Kidney epithelial cell (primary cell): ENCODE results near the gene OTUD3. TPM values are rescaled to one million over a fixed set of nuclear protein-coding genes. Genes with fewer than 3 reads are reported as not detected.
A peak's percentile ranks its signal among the peaks of the same experiment; 100 is the strongest.
"Not testable (repeated sequence)": the region's sequence is repeated elsewhere in the genome, so short reads cannot be mapped to it uniquely, and the experiment has no call there.

Experiments used
- DNase-seq: peaks from one replicate; pipeline ENCODE4 v3.0.0-alpha.2; 2010; ENCODE audit warnings: low read depth
- H3K27me3 ChIP-seq: 2 replicates; pipeline ENCODE4 v1.6.0; 2011; ENCODE audit warnings: low read length; ENCODE audit not compliant: control insufficient read depth, insufficient read depth
- H3K36me3 ChIP-seq: 2 replicates; pipeline ENCODE4 v1.5.1; 2011; ENCODE audit warnings: low read length; ENCODE audit not compliant: control insufficient read depth, insufficient read depth
- H3K4me3 ChIP-seq: 2 replicates; pipeline ENCODE4 v1.5.1; 2011; ENCODE audit warnings: low read depth, mild to moderate bottlenecking, control low read depth, low read length
- total RNA-seq: library from RNA; depleted of rRNA; stranded (reverse); fragments of >200 nt; gene quantifications from 2 replicates; pipeline ENCODE4 v1.2.3, GENCODE V29; 2015
- TF ChIP-seq, protein P1 (sequence below): IDR thresholded peaks from 2 replicates; pipeline ENCODE4 v1.5.1; 2011; ENCODE audit warnings: mild to moderate bottlenecking, moderate library complexity, low read length, control low read depth, inconsistent platforms; ENCODE audit not compliant: insufficient read depth, poor library complexity, severe bottlenecking

OTUD3 gene
- total RNA-seq, 1 donor from 2014 or later: 8.0 TPM

DNA sequence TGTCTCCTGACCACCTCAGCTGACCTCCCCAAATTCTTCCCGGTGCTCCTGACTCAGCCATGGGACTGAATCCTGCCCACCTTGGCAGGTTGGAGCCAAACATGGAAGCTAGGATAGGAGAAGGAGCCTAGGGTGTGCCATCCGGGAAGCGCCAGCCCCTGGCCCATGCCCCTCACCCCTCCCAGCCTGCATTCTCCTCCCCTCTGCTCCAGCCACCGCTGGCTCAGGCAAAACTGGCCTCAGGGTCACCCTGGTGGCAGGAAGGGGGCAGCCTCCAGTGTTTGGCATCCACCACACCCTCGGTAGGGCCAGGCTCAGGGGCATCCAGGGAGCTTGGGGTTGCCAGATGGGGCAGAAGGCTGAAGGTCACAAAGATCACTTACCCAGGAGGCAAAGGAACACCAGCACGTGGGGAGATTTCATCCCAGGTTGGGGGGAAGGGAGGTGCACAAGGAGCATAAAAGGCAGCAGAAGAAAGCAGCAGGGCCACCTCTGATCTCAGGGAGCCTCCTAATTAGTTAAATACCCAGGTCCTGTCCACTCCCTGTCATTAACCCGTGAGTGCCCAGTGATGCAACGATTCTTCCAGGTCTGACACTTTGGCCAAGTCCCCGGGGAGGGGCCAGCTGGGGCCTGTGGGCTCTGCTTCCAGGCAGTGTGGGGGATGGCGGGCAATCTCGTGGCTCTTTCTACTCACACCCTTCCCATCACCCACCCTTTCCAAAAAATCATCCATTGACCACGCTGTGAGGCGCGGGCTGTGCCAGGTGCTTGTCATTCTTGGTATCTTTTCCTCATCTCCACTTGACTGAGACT, 41.1 kb downstream of the OTUD3 start, which contains the start of gene PLA2G2E:
Gene PLA2G2E, minus strand, starts transcription at position 481 of the 816 bp plus-strand sequence. Its CDS starts 58 bp downstream, at position 423.
- Histone ChIP-seq H3K4me3 (no peak within 1 kb of the TSS), H3K27me3 (no peaks in the 10 kb centered on the region), H3K36me3 (no peaks in the 10 kb centered on the region)
- TF ChIP-seq, protein P1, sequence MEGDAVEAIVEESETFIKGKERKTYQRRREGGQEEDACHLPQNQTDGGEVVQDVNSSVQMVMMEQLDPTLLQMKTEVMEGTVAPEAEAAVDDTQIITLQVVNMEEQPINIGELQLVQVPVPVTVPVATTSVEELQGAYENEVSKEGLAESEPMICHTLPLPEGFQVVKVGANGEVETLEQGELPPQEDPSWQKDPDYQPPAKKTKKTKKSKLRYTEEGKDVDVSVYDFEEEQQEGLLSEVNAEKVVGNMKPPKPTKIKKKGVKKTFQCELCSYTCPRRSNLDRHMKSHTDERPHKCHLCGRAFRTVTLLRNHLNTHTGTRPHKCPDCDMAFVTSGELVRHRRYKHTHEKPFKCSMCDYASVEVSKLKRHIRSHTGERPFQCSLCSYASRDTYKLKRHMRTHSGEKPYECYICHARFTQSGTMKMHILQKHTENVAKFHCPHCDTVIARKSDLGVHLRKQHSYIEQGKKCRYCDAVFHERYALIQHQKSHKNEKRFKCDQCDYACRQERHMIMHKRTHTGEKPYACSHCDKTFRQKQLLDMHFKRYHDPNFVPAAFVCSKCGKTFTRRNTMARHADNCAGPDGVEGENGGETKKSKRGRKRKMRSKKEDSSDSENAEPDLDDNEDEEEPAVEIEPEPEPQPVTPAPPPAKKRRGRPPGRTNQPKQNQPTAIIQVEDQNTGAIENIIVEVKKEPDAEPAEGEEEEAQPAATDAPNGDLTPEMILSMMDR: no peak
- DNase-seq: no peak

DNA sequence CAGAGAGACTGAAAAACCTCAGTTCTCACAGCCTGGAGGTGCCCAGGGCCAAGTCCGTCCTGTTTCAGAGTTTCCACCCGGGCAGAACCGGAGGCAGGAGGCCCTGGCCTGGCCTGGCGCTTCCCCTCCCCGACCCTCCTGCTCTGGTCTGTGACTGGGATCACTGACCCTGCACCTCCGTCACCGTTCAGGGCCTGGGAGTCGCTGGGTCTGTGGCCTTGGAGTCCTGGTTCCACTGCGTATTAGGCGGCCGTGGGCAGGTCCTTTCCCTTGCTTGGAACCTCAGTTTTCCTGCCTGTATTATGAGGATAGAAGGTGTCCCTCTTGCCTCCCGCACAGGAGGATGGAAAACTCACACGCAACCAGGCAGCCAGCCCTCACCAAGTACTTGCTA, 41.8 kb downstream of the OTUD3 start:
- no peak for DNase-seq
- TF ChIP-seq, protein P1: no peak
- no peaks in the 10 kb centered on the region for H3K27me3 ChIP-seq
- H3K36me3 ChIP-seq: no peaks in the 10 kb centered on the region
- H3K4me3 ChIP-seq: no peak overlapping the region

DNA sequence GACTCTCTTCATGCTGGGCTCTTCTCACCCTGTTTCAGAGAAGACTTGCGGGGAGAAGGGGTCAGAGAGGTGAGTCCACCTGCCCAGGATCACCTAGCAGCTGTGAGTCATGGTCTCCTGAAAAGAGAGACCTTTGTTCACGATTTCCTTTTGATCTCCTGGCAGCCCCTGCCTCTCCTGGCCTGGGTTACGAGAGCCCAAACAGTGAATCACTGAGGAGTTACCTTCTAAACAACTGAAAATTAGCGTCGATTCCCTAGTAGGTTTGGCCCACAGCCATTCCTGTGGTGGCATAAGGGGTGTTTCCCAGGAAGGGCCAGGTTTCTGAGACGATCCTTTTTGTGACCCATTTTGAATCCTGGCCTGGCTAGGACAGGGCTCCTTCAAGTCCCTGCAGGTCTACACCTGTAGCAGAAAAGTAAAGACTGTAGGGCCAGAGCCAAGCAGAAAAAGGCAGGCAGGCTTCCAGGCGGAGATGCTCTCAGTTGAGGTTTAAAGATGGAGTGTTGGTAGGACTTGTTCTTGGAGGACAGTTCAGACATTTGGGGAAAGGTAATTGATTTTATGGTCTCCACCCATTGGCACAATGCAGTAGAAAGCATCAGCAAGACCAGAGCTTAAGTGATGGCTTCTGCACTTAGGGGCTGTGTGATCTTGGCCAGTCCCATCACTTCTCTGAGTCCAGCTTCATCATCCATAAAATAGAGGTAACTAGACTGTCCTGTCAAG, 43.3 kb downstream of the OTUD3 start:
- H3K27me3 ChIP-seq: no peaks in the 10 kb centered on the region
- peak; percentile 51 for DNase-seq
- TF ChIP-seq, protein P1: no peak
- H3K36me3 ChIP-seq: no peaks in the 10 kb centered on the region
- H3K4me3 ChIP-seq: no peak overlapping the region

DNA sequence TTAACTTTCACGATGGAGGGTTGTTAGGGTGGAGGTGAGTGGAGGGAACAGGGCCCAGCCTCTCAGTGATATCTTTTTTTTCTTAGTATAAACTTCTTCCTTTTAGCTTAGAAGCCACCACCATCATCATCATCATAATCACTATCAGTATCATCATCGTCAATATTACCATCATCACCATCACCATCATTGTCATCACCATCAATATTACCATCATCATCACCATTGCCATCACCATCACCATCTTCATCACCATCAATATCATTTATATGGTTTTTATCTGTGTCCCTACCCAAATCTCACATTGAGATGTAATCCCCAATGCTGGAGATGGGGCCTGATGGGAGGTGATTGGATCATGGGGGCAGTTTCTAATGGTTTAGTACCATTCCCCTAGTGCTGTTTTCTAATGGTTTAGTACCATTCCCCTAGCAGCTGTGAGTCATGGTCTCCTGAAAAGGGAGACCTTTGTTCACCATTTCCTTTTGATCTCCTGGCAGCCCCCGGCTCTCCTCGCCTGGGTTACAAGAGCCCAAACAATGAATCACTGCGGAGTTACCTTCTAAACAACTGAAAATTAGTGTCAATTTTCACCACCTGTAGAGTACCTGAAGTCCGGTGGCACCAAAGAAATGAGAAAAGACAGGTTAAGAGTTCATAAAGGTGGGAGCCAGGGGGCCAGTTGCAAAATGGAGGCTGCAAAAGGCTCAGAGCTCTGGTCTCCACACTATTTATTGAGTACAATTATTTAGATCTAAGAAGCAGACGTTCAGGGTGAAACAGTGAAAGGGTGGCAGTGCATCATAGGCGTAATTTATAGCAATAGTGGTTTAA, 44.3 kb downstream of the OTUD3 start:
- Histone ChIP-seq H3K27me3 (no peaks in the 10 kb centered on the region), H3K36me3 (no peaks in the 10 kb centered on the region), H3K4me3 (no peak overlapping the region)
- TF ChIP-seq, protein P1: no peak
- DNase-seq: peak; percentile 54

DNA sequence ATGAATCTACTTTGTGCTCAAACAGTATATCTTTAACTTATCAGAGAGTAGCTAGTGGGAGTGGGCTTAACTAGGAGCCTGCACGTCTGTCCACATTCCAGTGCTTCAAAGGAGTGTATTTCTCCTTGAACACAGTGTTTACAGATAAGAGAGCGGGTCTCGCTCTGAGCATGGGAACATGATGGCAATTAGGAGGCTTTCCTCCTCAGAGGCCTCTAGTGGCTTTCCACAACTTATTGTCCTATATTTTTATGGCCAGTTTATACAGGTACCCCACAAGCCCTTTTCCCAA, 44.9 kb downstream of the OTUD3 start:
- not testable (repeated sequence) for DNase-seq, H3K36me3 ChIP-seq, H3K27me3 ChIP-seq, H3K4me3 ChIP-seq

DNA sequence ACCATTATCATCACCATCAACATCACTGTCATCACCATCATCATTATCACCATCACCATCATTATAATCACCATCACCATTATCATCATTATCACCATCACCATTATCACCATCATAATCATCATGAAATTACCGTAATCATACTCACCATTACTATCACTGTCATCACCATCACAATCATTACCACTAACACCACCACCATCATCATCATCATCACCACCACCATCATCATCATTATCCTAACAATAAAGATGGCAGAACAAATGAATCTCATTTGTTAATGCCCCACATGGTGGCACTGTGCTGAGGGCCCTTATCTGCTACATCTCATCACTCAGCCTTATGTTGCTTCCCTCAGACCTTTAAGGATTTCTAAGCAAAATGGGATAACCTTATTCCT, 50.7 kb downstream of the OTUD3 start:
- Histone ChIP-seq H3K4me3 (no peak overlapping the region), H3K27me3 (no peaks in the 10 kb centered on the region), H3K36me3 (no peaks in the 10 kb centered on the region)
- no peak for DNase-seq
- TF ChIP-seq, protein P1: no peak
